Sigmoid colon (tissue), 4 donors: ENCODE data around the gene SMAD1.

ENCODE experiments used
- CTCF ChIP-seq, 4 experiments: fragments of 450-650 bp in 3 of 4; fragments of 200-600 bp in 1 of 4; IDR thresholded peaks; one replicate each; pipeline ENCODE4 v1.5.1; 2016 to 2019; ENCODE audit warnings: antibody characterized with exemption in 4 of 4, mild to moderate bottlenecking in 3 of 4, moderate library complexity in 2 of 4
- EP300 ChIP-seq, 4 donors: sonication (generic); formaldehyde crosslinking; IDR thresholded peaks; one replicate each; pipeline ENCODE4 v1.6.1; 2017; ENCODE audit warnings: antibody characterized with exemption in 4 of 4
- POLR2AphosphoS5 ChIP-seq, 4 donors: sonication (generic); formaldehyde crosslinking; IDR thresholded peaks; one replicate each; pipeline ENCODE4 v1.6.1; 2017; ENCODE audit warnings: antibody characterized with exemption in 4 of 4

- TF ChIP-seq CTCF (IDR thresholded peaks at IDR 0.05) = no peak
- no peak for TF ChIP-seq POLR2AphosphoS5 (IDR thresholded peaks at IDR 0.05)
- no peak for TF ChIP-seq EP300 (IDR thresholded peaks at IDR 0.05)
Observed at GRCh38 chr4:145531223-145531622, 49.6 kb downstream of the SMAD1 start.
